Activated CD4-positive, CD25-positive, alpha-beta regulatory T cell treated with anti-CD3 and anti-CD28 coated beads, Interleukin-2, amount 50 U/mL, for 72 hours (primary cell): ENCODE data around the gene SLC22A15.
"Not testable (repeated sequence)": the region's sequence is repeated elsewhere in the genome, so short reads cannot be mapped to it uniquely, and the experiment has no call there.

Experiments used
- DNase-seq: peaks from one replicate; pipeline ENCODE4 v3.0.0; 2021

The SLC22A15 gene

DNA sequence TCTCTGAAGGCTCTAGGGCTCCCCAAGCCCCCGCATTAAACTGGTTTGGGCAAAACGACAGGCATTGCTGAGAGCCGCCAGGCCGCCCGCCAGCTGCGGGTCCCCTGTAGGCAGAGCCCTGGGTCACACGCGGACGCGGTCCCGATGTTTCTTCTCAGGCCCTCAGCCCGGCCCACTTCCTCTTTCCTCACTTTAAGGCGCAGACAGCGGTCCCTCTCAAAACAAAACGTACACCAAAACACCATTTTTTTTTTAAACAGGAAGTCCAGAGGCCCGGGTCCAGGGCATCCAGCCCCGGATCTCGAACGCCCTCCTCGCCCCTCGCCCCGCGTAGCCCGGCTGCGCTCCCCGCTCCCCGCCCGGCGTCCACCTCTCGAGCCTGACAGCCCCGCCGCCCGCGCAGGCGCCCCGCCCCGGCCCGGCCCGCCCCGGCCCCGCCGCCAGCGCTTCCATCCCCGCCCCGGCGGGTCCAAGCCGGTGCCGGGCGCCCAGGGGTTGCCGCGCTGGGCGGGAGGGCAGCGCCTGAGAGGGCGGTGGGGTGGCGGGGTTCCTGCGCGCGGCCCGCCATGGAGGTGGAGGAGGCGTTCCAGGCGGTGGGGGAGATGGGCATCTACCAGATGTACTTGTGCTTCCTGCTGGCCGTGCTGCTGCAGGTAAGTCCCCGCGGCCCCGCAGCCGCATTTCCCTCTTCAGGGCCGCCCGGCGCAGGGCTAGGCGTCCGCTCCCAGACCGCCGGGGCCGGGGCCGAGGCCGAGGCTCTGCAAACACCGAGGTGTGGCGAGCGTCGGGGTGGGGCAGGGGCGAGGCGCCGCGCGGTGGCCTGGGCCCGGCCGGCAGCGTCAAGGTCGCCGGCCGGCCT is at the start of gene SLC22A15:
Gene SLC22A15 (plus strand): TSS at position 452 of the 859 bp plus-strand sequence. CDS start 115 bp downstream, at position 567.
- DNase-seq, result peak; percentile 52

DNA sequence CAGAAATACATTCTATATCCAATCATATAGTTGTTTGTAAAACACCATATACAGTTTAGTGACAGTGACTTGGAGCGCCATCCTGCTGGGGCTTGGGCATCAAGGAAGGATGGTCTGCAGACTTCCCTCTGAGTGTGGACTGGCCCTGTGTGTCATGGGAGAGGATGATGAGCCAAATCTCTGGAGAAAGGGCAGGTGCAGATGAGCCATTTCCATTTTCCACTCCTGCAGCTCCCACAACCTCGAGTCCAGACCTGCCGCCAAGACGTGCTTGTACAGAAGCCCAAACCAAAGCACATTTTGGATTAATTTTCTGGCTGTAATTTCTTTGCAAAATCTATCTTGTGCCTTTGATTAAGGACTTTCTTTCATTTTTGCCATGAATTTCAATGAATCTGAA is 48.3 kb upstream of the SLC22A15 start:
- DNase-seq, result no peak

DNA sequence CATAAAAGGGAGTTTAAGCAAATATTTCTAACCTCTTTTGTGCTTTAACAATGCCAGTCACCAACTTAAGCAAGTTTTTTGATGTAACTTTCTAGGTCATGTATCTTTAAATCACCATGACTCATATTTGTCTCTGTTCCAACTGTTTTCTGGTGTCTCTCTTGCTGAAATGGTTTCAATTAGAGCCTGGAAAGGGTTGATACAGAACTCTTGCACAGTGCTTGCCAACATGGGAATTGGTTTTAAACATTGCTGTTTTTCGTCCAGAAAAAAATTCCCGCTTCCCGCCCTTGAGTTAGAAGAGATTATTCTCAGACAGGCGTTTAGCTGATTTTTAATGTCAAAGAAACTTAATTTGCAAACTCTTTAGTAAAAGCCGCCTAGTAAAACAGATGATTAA is 46.4 kb upstream of the SLC22A15 start:
- DNase-seq, result no peak

DNA sequence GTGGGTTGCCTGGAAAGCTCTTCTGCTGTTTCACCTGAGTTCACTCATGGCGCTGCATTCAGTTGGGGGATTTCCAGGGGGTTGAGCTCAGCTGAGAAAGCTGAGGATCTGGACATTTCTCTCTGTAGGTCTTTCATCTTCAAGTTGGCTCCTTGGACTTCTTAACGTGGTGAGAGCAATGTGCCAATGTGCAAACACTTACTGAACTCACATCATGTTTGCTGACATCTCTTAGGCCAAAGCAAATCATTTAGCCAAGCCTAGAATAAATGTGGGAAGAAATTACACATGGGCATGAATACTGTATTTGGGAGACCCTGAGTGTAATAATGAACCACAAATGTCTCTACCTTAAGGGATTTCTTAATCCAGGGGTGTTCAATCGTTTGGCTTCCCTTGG is 42.7 kb upstream of the SLC22A15 start:
- no peak for DNase-seq

DNA sequence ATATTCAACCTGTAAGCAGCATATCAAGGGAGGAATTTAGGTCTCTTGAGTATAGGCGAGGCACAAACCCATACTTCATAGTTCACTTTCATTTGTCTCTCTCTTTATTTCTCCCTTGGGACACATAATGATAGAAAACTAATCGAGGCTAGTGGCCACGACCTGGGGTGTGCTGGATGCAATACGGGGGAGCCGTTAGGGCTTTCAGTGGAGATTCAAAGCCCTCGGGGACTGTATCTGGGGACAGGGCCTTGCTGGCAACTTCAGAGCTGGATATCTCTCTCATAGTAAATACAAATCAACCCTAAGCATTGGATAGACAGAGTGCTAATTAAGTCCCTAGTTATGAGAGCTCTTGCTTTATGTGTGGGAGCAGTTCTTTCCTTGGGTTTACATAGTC is 36.9 kb upstream of the SLC22A15 start:
- DNase-seq, result no peak

DNA sequence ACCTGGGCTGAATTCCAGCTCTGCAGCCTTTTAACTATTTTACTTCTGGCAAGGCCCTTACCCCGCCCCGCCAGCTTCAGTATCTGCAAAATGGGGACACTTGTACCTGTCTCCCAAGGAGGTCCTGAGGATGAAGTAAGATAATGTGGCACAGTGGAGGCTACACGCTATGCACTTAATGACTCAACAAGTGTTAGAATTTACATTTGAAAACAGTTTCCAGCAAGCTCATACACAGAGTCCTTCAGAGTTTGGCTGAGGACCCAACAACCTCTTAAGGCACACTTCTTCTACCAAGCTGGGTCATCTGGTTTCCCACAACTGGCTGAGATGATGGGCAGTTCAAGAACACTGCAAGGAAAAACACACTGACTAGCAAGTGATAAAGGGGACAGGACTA is 30.2 kb upstream of the SLC22A15 start:
- no peak for DNase-seq

DNA sequence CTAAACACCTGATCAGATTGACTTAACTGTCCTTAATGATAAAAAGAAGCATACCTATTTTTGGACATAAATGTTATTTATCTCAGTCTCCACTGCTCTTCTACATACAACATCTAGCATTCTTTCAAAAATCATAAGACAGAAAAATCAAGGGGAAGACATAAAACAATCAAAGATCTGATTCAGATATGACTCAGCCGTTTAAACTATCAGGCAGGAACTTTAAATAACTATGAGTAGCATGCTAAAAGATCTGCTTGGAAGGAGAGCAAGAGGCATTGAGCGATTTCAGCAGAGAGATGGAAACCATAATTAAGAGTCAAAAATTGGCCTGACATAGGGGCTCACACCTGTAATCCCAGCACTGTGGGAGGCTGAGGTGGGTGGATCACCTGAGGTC is 27.2 kb upstream of the SLC22A15 start:
- no peak for DNase-seq

DNA sequence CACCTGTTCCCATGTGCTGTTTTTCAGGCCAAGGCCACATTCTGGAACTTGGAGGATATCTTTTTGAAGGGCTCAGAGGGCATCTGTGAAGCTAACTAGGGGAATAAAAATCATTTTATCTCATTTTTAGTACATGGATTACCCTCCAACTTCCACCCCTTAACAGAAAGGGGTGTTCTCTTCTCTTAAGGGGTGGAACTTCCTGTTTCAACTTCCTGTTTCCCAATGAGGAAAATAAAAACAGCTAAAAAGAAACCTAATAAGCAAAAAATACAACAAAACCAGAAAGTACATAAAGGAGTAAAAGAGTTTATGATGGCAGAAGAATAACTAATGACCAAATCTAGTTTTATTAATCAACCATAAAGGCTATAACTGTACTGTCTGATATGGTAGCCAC is 24.8 kb upstream of the SLC22A15 start:
- no peak for DNase-seq

DNA sequence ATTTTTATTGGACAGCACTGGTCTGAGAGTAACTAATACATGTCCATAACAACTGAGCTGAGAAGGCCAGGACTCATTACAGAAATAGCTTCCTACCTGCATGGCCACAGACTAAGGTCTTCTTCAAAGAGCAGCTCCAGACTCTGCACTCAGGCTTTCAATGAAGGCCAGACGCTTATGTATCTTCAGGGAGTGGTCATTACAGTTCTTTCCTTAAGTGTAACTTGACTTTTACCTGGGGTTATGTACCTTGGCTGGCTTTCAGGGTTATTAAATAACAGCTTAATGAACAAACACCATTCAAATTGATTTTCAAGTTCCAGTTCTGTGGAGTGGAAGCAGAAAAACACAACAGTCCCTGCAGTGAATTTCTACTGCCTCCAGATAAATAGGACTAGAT is 23.8 kb upstream of the SLC22A15 start:
- DNase-seq, result no peak

DNA sequence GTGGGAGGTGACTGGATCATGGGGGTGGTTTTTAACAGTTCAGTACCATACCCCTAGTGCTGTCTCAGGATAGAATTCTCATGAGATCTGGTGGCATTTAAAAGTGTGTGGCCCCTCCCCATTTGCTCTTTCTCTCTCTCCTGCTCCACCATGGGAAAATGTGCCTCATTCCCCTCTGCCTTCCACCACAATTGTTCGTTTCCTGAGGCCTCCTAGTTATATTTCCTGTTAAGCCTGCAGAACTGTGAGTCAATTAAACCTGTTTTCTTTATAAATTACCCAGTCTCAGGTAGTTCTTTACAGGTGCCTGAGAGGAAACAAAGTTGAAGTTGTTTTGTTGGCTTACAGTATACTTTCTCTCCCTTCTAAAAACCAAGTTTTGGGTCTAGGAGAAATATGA is 23.1 kb upstream of the SLC22A15 start:
- no peak for DNase-seq

DNA sequence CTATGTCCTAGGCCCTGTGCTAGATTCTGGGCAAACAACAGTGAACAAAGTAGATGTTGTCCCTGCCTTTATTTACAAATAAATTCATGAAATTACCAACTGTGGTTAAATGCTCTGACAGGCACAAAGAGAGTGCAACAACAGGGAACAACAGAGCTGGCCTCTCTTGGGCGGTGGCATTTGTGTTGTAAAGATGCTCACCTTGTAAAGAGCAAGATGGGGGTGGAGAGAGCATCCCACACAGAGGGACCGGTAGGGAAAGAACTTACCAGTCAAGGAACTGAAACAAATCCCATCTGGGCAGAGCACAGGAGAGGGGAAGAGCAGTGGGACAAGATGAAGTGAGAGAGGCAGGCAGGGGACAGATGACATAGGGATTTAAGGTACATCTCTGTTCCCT is 21.6 kb upstream of the SLC22A15 start:
- no peak for DNase-seq

DNA sequence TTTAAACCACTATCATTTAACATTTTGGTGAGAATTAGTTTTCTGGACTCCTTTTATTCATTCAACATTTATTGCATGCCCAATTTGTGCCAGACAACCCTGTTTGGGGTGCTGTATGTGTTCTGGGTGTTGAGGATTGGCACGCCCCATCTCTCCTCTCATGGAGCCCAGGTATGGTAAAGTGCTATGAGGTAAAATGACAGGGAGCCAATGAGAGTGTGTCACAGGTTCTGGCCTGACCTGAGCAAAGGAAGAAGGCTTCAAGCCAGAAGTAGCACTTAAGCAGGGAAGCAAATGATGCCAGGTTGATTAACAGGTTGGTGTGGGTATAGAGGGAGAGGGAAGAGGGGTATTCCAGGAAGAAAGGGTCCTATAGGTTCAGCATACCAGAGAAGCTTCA is 21.1 kb upstream of the SLC22A15 start:
- no peak for DNase-seq

DNA sequence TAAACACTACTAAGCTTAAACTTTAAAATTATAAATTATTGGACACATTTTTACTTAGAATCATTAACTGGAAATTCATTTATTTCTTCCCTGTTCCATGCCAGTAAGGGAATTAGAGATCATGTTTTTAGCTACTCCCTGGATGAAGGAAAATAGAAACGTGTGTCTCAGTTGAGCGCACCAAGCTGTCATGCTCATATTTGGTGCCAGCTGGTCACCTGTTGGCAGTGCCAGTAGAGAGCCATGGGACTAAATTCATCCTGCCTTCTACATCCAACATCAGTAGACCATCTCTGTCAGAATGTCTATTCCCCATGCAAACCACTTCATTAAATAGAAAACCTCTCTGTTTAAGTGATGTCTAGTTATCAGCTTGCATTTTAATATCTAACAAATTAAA is 17.4 kb upstream of the SLC22A15 start:
- DNase-seq, result no peak

DNA sequence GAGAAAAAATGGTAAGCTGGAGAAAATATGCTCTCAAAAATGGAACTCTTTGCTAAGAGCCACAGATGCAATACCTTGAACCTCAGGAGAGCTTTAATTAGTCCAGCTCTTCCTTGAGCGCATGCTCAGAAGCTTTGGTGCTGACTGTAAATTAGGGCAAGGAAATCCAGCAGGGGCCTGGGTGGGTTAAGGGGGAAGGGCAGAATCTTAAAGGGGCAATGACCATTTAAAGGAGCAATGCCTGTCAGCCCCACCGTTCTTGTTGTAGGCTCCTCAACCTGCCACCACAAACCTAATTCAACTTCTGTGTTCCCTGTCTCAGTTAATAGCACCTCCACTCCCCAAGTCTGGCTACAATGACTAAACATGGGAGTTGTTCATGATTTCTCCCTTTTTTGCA is 6.8 kb upstream of the SLC22A15 start:
- DNase-seq, result no peak

DNA sequence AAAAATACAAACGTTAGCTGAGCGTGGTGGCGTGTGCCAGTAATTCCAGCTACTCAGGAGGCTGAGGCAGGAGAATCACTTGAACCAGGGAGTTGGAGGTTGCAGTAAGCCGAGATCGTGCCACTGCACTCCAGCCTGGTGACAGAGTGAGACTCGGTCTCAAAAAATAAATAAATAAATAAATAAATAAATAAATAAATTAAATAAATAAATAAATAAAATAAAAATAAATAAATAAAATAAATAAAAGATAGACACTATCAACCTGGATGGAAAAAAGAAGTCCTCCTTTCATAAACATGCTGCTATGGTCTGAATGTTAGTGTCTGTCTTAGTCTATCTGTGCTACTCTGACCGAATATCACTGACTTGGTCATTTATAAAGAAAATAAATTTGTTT is 4.5 kb upstream of the SLC22A15 start:
- not testable (repeated sequence) for DNase-seq

DNA sequence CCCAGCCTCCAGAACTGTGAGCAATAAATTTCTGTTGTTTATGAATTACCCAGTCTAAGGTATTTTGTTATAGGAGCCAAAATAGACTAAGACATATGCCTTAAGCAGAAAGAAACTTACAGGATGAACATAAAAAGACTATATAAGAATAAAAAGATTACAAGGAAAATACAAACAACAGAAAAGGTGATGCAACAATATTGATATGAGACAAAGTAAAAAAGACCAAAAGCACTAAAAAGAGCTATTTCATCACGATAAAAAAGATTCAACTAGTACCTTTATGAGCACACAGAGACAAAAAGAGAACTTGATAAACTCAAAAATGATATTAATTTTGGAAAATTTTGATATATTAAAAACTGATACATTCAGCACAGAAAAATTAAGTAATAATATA is 3.2 kb upstream of the SLC22A15 start:
- DNase-seq, result no peak

DNA sequence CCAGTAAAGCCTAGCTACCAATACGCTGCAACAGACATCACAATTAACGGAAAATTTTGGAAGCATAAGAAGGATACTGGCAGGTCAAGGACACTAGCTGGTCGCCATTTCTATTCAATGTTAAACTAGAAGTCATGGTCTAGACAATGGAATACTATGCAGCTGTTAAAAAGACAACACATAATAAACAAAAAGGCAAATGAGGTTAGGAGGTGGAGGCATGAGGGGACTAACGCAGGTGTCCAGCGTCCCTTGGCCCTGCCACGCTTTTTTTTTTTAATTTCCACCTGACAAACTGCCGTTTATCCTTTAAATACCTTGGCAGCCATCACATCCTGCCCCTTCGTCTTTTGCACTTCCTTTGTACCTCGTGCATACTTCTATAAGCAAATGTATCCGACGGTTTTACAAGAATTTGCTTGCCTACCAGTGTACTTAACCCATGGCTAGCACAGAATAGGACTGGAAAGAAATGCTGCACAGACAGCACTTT is 698 bp upstream of the SLC22A15 start:
- DNase-seq, result no peak

DNA sequence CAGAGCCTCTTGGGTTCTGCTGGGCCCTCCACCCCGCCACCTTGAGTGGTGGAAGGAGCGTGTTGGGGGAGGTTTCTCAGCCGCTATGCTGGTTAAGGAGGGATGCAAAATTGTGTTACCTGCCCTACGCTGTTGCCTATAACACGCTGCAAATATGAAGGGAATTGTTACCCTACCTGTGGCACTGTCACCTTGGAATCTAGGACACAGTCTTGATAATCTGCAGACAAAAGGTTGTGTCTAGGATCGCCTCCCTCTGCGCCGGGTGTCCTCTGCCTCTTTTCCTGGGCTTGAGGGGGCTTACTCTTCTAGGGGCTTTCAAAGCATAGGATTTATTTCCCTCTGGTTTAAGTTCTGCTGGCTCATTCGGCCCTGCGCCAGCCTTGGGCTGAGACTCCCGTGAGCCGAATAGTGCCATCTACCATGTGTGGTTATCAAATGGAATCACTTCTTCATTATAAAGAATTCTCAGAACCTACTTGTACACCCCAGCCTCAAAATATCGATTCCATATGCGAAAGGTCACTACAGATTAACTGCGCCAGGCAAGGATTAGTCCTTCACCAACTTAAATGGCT is 697 bp downstream of the SLC22A15 start:
- DNase-seq, result no peak

DNA sequence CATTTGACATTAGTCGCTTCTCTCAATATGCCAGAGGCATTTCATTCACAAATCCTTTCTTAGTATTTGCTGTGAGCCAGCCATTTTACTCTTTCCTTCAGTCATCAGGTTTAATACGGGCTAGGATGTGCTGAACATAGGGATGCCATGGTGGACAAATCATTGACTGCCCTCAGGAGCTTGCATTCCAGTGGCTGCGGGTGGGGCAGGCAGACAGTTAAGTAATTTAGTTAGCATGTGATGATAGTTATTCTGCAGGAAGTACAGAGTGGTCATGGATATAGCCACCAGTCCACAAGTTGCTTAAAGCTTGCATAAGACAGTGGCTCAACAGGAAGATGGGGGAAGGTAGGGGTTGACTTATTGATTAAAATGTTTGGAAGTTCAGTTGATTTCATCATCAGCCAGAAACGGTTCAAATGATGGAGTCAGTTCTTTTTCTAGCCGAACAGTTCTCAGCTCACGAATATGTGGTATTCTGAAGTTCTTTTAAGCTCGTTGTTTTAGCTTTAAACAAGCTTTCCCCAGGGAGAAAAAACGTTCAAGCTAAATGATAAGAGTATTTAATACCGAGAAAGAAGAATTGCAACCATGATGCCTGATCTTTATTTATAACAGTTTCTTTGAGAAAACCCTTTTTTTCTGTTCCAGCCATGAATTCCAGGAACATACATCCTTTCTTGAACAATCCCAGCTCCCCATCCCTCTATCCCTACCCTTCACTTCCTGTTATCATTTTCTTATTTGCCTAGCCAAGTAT is 1.4 kb downstream of the SLC22A15 start:
- DNase-seq, result no peak

DNA sequence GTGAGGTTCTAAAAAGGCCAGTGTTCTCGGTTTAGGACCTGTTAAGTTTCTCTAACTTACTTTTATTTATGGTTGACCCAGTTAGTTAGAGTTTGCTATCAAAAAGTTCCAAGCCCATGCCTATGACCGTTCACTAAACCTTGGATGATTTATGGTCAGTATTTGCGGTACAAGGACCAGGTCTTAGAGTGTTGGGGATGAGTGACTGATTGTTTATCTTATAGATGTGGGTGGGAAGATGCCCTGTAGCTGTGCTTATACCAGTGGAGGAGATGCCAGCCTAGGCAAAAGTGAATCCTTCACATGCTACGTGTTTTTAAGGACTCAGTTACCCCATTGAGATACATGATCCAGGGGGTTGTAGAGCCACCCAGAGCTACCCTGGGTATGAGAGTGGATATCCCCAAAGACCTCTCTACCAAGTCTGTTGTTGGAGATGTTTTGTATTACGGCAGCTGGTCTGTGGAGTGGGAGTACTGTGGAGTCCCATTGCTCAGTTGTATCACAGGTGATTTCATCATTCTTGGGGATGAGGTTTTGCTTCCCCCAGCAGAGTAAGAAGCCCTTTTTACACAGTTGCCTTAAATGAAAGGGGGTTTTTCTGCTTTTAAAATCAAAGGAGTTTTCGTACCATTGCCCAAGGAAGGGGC is 2.1 kb downstream of the SLC22A15 start:
- no peak for DNase-seq

DNA sequence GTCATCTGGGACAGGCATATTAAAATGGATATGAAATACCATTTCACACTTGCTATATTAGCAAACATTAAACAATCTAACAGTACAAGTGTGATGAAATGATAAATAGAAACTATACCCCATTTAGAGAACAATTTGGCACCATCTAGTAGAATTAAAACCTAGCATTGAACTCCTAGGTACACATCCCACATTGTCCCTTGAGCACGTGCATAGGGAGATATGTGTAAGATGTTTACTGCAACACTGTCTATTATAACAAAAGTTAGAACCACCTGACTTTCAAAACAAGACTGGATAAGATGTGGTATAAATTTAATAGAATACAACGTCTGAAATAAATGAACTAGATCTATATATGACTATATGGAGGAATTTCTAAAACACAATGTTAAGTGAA is 3.8 kb downstream of the SLC22A15 start:
- DNase-seq, result no peak

DNA sequence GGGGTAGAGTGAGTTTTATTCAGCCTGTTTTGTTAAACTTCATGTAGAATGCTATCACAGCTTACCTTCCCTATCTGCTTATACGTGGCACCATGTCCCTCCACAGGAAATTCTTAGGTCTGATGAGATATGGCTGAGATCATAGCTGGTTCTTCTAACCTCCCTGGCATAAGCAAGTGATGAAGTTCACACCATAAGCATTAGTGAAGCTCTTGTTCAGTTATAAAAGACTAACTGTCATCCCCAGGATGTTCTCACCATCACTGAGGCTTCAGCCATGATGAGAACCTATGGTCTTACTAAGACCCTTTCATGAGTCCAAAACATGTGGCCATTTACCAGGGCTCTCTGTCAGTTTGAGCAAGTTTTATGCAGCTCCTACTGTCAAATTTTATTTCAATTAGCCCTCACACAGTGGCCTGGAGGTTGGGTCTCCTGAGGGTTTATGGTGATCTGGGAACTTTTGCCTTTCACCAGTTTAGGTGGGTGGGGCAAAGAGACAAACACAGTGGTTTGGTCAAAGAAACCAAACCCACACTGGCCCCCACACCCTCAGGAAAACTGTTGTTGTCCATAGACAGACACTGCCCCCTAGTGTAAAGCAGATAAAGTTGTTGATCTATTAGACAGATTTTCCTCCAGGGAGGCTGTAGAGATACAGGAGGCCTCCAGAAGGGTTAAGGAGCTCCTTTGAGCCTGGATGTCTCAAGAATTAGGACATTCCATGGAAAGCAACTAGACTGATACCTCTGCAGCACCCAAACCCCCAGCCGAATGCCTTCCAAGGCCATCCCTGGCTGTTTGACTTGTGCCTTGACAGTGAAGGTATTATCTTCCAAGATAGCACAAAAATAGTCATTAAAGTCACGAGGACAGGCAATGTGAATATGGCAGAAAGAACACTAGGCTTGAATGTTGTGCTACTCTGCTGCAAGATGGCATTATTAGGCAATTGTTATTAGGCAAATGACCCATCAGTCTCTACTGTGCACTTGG is 5.0 kb downstream of the SLC22A15 start:
- no peak for DNase-seq
